HS-5 (cell line): ENCODE results near the gene NATD1.

Experiments used
- DNase-seq: peaks from one replicate; pipeline ENCODE4 v3.0.0-alpha.2; 2012; ENCODE audit warnings: low read depth

NATD1 gene

GRCh38 chr17:21275579-21276263, 22.5 kb upstream of the NATD1 start:
- no peak for DNase-seq

GRCh38 chr17:21275047-21275578, 21.9 kb upstream of the NATD1 start:
- no peak for DNase-seq

GRCh38 chr17:21272881-21273792, 19.9 kb upstream of the NATD1 start:
- DNase-seq = no peak

GRCh38 chr17:21272250-21272649, 19.0 kb upstream of the NATD1 start:
- DNase-seq = no peak

- no peak for DNase-seq
These were observed 18.4 kb upstream of the NATD1 start for GRCh38 chr17:21271454-21272183.

GRCh38 chr17:21269394-21269793, 16.2 kb upstream of the NATD1 start:
- no peak for DNase-seq

- no peak for DNase-seq
These were observed 15.5 kb upstream of the NATD1 start for GRCh38 chr17:21268596-21269188.

- no peak for DNase-seq
These were observed 10.2 kb upstream of the NATD1 start for GRCh38 chr17:21263376-21263775.

GRCh38 chr17:21262259-21262993, 9.2 kb upstream of the NATD1 start:
- no peak for DNase-seq

- no peak for DNase-seq
These were observed 5.4 kb upstream of the NATD1 start for GRCh38 chr17:21258593-21258992.

- DNase-seq = no peak
These were observed 634 bp upstream of the NATD1 start for GRCh38 chr17:21253646-21254441.

- no peak for DNase-seq
These were observed 868 bp downstream of the NATD1 start for GRCh38 chr17:21252289-21252795.

- no peak for DNase-seq
These were observed 1.7 kb downstream of the NATD1 start for GRCh38 chr17:21251337-21252010.

GRCh38 chr17:21250854-21251253, 2.4 kb downstream of the NATD1 start:
- no peak for DNase-seq

GRCh38 chr17:21249920-21250703, 3.1 kb downstream of the NATD1 start:
- DNase-seq = no peak

GRCh38 chr17:21249086-21249795, 4.0 kb downstream of the NATD1 start:
- DNase-seq = no peak

GRCh38 chr17:21248500-21248899, 4.7 kb downstream of the NATD1 start:
- DNase-seq = no peak
